WTC11 (cell line): ENCODE data around the gene FAM221B.

ENCODE experiments used
- ATF1 ChIP-seq: sonication (generic); formaldehyde crosslinking; IDR thresholded peaks from 2 replicates; pipeline ENCODE4 v1.8.1; 2023; ENCODE audit warnings: mild to moderate bottlenecking, moderate library complexity, missing genetic modification reagents
- CREB1 ChIP-seq: sonication (generic); formaldehyde crosslinking; IDR thresholded peaks from 2 replicates; pipeline ENCODE4 v1.8.0; 2023; ENCODE audit warnings: mild to moderate bottlenecking, missing genetic modification reagents
- CREM ChIP-seq: sonication (generic); formaldehyde crosslinking; IDR thresholded peaks from 2 replicates; pipeline ENCODE4 v1.8.1; 2022; ENCODE audit warnings: mild to moderate bottlenecking, missing genetic modification reagents, moderate library complexity
- FOXJ3 ChIP-seq: sonication (generic); formaldehyde crosslinking; IDR thresholded peaks from 2 replicates; pipeline ENCODE4 v1.9.0; 2021; ENCODE audit warnings: missing genetic modification reagents, mild to moderate bottlenecking, borderline replicate concordance
- FOXP4 ChIP-seq: sonication (generic); formaldehyde crosslinking; IDR thresholded peaks from 2 replicates; pipeline ENCODE4 v1.8.0; 2022; ENCODE audit warnings: mild to moderate bottlenecking, missing genetic modification reagents
- SP1 ChIP-seq: sonication (generic); formaldehyde crosslinking; conservative IDR thresholded peaks from 2 replicates; pipeline ENCODE4 v1.8.1; 2022; ENCODE audit warnings: missing genetic modification reagents
- STAT6 ChIP-seq: sonication (generic); formaldehyde crosslinking; conservative IDR thresholded peaks from 2 replicates; pipeline ENCODE4 v1.8.1; 2023; ENCODE audit warnings: mild to moderate bottlenecking, low read depth, missing genetic modification reagents, moderate library complexity
- ZNF416 ChIP-seq: fragments of 250-450 bp; sonication (Bioruptor Pico); IDR thresholded peaks from 2 replicates; pipeline ENCODE4 v1.9.0; 2021; ENCODE audit warnings: mild to moderate bottlenecking, inconsistent platforms
- TF ChIP-seq, protein P1 (sequence below): fragments of 200-600 bp; IDR thresholded peaks from 2 replicates; pipeline ENCODE4 v1.8.0; 2022; ENCODE audit warnings: antibody characterized with exemption
- TF ChIP-seq, protein P2 (sequence below): fragments of 250-450 bp; sonication (Bioruptor Pico); IDR thresholded peaks from 2 replicates; pipeline ENCODE4 v1.9.0; 2021; ENCODE audit warnings: mild to moderate bottlenecking, borderline replicate concordance

DNA sequence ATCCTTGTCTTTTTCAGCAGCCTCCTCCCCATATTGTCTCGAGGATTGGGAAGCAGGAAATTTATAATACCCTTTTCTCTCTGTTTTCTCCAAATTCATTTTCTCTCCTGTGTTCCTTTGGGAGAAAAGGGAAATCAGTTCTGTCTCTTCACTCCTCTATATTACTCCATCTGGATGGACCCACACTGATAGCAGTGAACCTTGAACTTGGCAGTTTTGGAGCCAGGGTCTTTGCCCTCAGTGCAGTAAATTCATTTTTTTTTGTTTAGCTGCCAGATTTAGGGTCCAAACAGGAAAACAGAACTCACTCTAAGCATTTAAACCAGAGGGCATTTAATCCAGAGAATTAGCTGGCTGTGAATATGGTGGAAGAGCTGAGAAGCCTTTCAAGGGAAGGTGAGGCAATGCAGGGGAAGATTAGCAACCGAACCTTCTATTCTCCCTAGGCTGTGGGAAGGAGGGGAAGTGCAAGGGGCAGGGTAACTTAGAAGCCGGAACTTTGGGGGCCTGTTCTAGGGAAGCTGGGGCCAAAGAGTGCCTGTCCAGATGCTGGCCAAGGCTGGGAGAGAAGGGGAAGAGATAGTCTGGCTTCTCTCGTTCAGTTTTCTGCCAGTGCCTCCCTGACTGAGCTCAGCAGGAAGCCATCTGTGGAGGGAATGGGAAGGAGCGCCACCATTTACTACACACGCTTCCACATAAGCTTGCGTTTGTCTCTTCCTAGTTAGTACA lies 53.5 kb downstream of the FAM221B start:
- TF ChIP-seq CREM (CRISPR knock-in tag) (no peak), SP1 (no peak), ZNF416 (CRISPR knock-in tag) (no peak), CREB1 (no peak), FOXJ3 (CRISPR knock-in tag) (no peak), ATF1 (CRISPR knock-in tag) (no peak), FOXP4 (no peak), STAT6 (CRISPR knock-in tag) (no peak)
- TF ChIP-seq, protein P1, sequence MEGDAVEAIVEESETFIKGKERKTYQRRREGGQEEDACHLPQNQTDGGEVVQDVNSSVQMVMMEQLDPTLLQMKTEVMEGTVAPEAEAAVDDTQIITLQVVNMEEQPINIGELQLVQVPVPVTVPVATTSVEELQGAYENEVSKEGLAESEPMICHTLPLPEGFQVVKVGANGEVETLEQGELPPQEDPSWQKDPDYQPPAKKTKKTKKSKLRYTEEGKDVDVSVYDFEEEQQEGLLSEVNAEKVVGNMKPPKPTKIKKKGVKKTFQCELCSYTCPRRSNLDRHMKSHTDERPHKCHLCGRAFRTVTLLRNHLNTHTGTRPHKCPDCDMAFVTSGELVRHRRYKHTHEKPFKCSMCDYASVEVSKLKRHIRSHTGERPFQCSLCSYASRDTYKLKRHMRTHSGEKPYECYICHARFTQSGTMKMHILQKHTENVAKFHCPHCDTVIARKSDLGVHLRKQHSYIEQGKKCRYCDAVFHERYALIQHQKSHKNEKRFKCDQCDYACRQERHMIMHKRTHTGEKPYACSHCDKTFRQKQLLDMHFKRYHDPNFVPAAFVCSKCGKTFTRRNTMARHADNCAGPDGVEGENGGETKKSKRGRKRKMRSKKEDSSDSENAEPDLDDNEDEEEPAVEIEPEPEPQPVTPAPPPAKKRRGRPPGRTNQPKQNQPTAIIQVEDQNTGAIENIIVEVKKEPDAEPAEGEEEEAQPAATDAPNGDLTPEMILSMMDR: no peak
- TF ChIP-seq, protein P2, sequence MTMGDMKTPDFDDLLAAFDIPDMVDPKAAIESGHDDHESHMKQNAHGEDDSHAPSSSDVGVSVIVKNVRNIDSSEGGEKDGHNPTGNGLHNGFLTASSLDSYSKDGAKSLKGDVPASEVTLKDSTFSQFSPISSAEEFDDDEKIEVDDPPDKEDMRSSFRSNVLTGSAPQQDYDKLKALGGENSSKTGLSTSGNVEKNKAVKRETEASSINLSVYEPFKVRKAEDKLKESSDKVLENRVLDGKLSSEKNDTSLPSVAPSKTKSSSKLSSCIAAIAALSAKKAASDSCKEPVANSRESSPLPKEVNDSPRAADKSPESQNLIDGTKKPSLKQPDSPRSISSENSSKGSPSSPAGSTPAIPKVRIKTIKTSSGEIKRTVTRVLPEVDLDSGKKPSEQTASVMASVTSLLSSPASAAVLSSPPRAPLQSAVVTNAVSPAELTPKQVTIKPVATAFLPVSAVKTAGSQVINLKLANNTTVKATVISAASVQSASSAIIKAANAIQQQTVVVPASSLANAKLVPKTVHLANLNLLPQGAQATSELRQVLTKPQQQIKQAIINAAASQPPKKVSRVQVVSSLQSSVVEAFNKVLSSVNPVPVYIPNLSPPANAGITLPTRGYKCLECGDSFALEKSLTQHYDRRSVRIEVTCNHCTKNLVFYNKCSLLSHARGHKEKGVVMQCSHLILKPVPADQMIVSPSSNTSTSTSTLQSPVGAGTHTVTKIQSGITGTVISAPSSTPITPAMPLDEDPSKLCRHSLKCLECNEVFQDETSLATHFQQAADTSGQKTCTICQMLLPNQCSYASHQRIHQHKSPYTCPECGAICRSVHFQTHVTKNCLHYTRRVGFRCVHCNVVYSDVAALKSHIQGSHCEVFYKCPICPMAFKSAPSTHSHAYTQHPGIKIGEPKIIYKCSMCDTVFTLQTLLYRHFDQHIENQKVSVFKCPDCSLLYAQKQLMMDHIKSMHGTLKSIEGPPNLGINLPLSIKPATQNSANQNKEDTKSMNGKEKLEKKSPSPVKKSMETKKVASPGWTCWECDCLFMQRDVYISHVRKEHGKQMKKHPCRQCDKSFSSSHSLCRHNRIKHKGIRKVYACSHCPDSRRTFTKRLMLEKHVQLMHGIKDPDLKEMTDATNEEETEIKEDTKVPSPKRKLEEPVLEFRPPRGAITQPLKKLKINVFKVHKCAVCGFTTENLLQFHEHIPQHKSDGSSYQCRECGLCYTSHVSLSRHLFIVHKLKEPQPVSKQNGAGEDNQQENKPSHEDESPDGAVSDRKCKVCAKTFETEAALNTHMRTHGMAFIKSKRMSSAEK (CRISPR knock-in tag): no peak
